HepG2 (cell line): Measurements from ENCODE around the gene ZCCHC17. TPM values are rescaled to one million over a fixed set of nuclear protein-coding genes. Genes with fewer than 3 reads are reported as not detected.

ENCODE experiments used
- ATAC-seq: fragments of 200-7000 bp; cut with Tn5 transposase; 3 replicates; pipeline ENCODE4 v1.9.1; 2020; ENCODE audit warnings: mild to moderate bottlenecking, moderate library complexity
- BruUV-seq: library from RNA; stranded (reverse); fragments of 400-500 nt; replicated peaks from 2 replicates; lab custom pipeline; 2021; lab: Mats Ljungman, UMichigan
- CTCF ChIA-PET: fragments of 300-600 bp; formaldehyde crosslinking; extraction: SDS; loops from one replicate; lab custom pipeline; 2021; ENCODE audit warnings: low total read pairs, inconsistent platforms, low intra/inter-chr PET ratio; lab: Yijun Ruan, JAX
- POLR2A ChIA-PET: fragments of 350-600 bp; sonication (Branson Sonifier 250); formaldehyde crosslinking; loops from one replicate; lab custom pipeline; 2020; ENCODE audit warnings: antibody characterized with exemption, inconsistent platforms; lab: Yijun Ruan, JAX
- DNase-seq: peaks from one replicate; pipeline ENCODE4 v3.0.0-alpha.2; 2015; ENCODE audit warnings: low spot score
- FAIRE-seq: peaks from 3 replicates; lab custom pipeline; 2011; peaks lifted over from hg19 to GRCh38; lab: Jason Lieb, UNC
- H2AFZ ChIP-seq: one replicate; pipeline ENCODE4 v1.6.1; 2011; ENCODE audit warnings: low read length, inconsistent platforms
- H3K27ac ChIP-seq: fragments of 300-600 bp; 3 replicates; pipeline ENCODE4 v1.8.0; 2011; ENCODE audit warnings: mixed run types, mild to moderate bottlenecking, mixed read lengths, low read length, inconsistent platforms; ENCODE audit not compliant: insufficient read depth; ENCODE audit errors: extremely low read length
- H3K27me3 ChIP-seq, 2 experiments: fragments of 200-600 bp in 1 of 2; 2 replicates in 1 of 2; 3 replicates in 1 of 2; pipeline versions ENCODE4 v1.6.0 to v1.8.0; 2011; ENCODE audit warnings: low read length in 2 of 2, mild to moderate bottlenecking in 2 of 2, moderate library complexity in 2 of 2, inconsistent platforms in 1 of 2; ENCODE audit not compliant: insufficient read depth in 2 of 2, control insufficient read depth in 1 of 2
- H3K36me3 ChIP-seq, 2 experiments: fragments of 200-600 bp in 1 of 2; replicated peaks in 1 of 2; 2 replicates in 1 of 2; 3 replicates in 1 of 2; pipeline versions ENCODE4 v1.5.1 to v1.8.0; 2011; ENCODE audit warnings: low read length in 2 of 2, inconsistent platforms in 1 of 2; ENCODE audit not compliant: insufficient read depth in 2 of 2, control insufficient read depth in 1 of 2
- H3K4me1 ChIP-seq: 2 replicates; pipeline ENCODE4 v1.5.1; 2012; ENCODE audit warnings: low read length, inconsistent platforms; ENCODE audit not compliant: insufficient read depth
- H3K4me2 ChIP-seq: 2 replicates; pipeline ENCODE4 v1.6.0; 2011; ENCODE audit warnings: low read depth, low read length, inconsistent platforms
- H3K4me3 ChIP-seq, 3 experiments: fragments of 200-600 bp in 1 of 3; sonication (generic), shearing (Covaris generic) in 1 of 3; replicated peaks in 1 of 3; 2 replicates each; pipeline ENCODE4 v1.5.1; 2011 to 2016; ENCODE audit warnings: low read length in 3 of 3, inconsistent platforms in 2 of 3, low read depth in 2 of 3, mild to moderate bottlenecking in 2 of 3, control low read depth in 1 of 3, mixed read lengths in 1 of 3; ENCODE audit not compliant: insufficient read depth in 1 of 3
- H3K79me2 ChIP-seq: one replicate; pipeline ENCODE4 v1.6.1; 2011; ENCODE audit warnings: low read length, inconsistent platforms; ENCODE audit not compliant: insufficient read depth
- H3K9ac ChIP-seq: 2 replicates; pipeline ENCODE4 v1.6.0; 2011; ENCODE audit warnings: mild to moderate bottlenecking, low read depth, low read length, inconsistent platforms; ENCODE audit not compliant: insufficient read depth
- H3K9me3 ChIP-seq: 2 replicates; pipeline ENCODE4 v1.5.1; 2012; ENCODE audit warnings: mild to moderate bottlenecking, low read length
- H4K20me1 ChIP-seq: 2 replicates; pipeline ENCODE4 v1.6.0; 2011; ENCODE audit warnings: inconsistent platforms, mild to moderate bottlenecking, low read length, moderate library complexity; ENCODE audit not compliant: insufficient read depth
- AGO1 ChIP-seq: fragments of 200-400 bp; formaldehyde crosslinking; IDR thresholded peaks from 2 replicates; pipeline ENCODE4 v1.6.1; 2017; ENCODE audit warnings: mild to moderate bottlenecking, low read depth, low read length, moderate library complexity; ENCODE audit not compliant: poor library complexity, severe bottlenecking
- CREBL2 ChIP-seq: sonication (generic); formaldehyde crosslinking; IDR thresholded peaks from 2 replicates; pipeline ENCODE4 v1.8.1; 2023; ENCODE audit warnings: missing genetic modification reagents, mild to moderate bottlenecking, borderline replicate concordance
- KAT8 ChIP-seq: IDR thresholded peaks from 2 replicates; pipeline ENCODE4 v1.6.1; 2016; ENCODE audit warnings: missing genetic modification reagents, missing compliant biosample characterization
- RXRB ChIP-seq: IDR thresholded peaks from 2 replicates; pipeline ENCODE4 v1.6.1; 2016; ENCODE audit warnings: borderline replicate concordance, missing genetic modification reagents, missing compliant biosample characterization
- SOX13 ChIP-seq, 3 experiments: fragments of 450-650 bp in 1 of 3; sonication (generic) in 1 of 3; formaldehyde crosslinking in 1 of 3; IDR thresholded peaks in 2 of 3; conservative IDR thresholded peaks in 1 of 3; 2 replicates each; pipeline versions ENCODE4 v1.5.0 to v1.6.1; 2016 to 2020; ENCODE audit warnings: antibody characterized with exemption in 1 of 3, mild to moderate bottlenecking in 1 of 3, missing compliant biosample characterization in 1 of 3, missing genetic modification reagents in 1 of 3, moderate library complexity in 1 of 3
- ZFP36L2 ChIP-seq: sonication (generic); formaldehyde crosslinking; IDR thresholded peaks from 2 replicates; pipeline ENCODE4 v1.4.0; 2020; ENCODE audit warnings: missing genetic modification reagents
- ZNF180 ChIP-seq: sonication (generic); formaldehyde crosslinking; IDR thresholded peaks from 2 replicates; pipeline ENCODE4 v1.4.0; 2020; ENCODE audit warnings: low read depth, missing genetic modification reagents, borderline replicate concordance
- ZNF234 ChIP-seq: sonication (generic); formaldehyde crosslinking; conservative IDR thresholded peaks from 2 replicates; pipeline ENCODE4 v1.5.1; 2020; ENCODE audit warnings: mild to moderate bottlenecking, missing genetic modification reagents
- ZNF607 ChIP-seq: sonication (generic); formaldehyde crosslinking; IDR thresholded peaks from 2 replicates; pipeline ENCODE4 v1.5.1; 2020; ENCODE audit warnings: missing genetic modification reagents, mild to moderate bottlenecking, borderline replicate concordance
- WGBS: methylation state at CpG from one replicate; pipeline ENCODE4 v1.1.6; 2017; ENCODE audit warnings: low lambda C conversion rate; 5-methylcytosine and 5-hydroxymethylcytosine counted together
- in situ Hi-C: cut with HindIII; loops from 2 replicates; pipeline ENCODE4 v1.10.0; 2017; ENCODE audit warnings: low pct_unique_long_range_greater_than_20kb; ENCODE audit not compliant: extremely low pct_ligation_motif_present
- intact Hi-C: fragments of 100-400 bp; cut with micrococcal nuclease; formaldehyde crosslinking; loops from one replicate; pipeline ENCODE4 v1.10.0; 2022; ENCODE audit not compliant: unreplicated experiment
- polyA plus RNA-seq, 8 experiments: library from polyadenylated mRNA; depleted of rRNA in 3 of 8; stranded (reverse) in 7 of 8; unstranded in 1 of 8; fragments of >200 nt; fragmentation: Illumina TruSeq in 4 of 8; extraction: Trizol in 4 of 8; gene quantifications; 2 replicates each; pipeline versions ENCODE4 v1.2.1 to v1.2.3, GENCODE V29; 2011 to 2016; ENCODE audit warnings: low read depth in 4 of 8, missing spikeins in 1 of 8, mixed read lengths in 1 of 8; ENCODE audit not compliant: insufficient read depth in 1 of 8
- total RNA-seq, 5 experiments: library from RNA; depleted of rRNA; stranded (reverse); fragments of >200 nt; fragmentation: Illumina TruSeq; extraction: Trizol; gene quantifications; 2 replicates each; pipeline ENCODE4 v1.2.3, GENCODE V29; 2016; ENCODE audit warnings: low read depth in 1 of 5
- TF ChIP-seq, protein P1 (sequence below): sonication (generic); formaldehyde crosslinking; IDR thresholded peaks from 2 replicates; pipeline ENCODE4 v1.4.0; 2020; ENCODE audit warnings: mild to moderate bottlenecking, missing genetic modification reagents

ZCCHC17 gene
- total and polyA plus RNA-seq, 2 of the 13 experiments (the other 11 are each of a cell fraction or from before 2014, with no cell fraction given), result 20.5 to 53.0 TPM

DNA sequence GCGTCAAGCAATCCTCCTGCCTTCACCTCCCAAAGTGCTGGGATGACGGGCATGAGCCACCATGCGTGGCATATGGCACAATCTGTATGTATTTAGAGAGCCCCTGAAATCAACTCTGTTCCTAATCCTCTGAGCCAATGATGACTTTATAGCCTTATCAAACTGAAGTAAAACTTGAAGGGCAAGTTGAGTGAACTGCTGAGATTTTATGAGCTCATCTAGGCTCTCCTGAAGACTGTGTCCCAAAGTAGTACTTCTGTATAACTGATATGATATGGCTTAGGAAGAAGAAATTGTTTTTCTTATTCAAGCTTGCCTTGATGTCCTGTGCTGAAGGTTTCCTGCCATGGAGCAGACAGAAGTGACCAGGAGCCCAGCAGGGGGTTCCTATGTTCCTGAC is 33.4 kb upstream of the ZCCHC17 start:
- no peak overlapping the region for H3K4me2 ChIP-seq
- DNase-seq, result no peak
- ATAC-seq, result no peak
- intact Hi-C loops (no loop called here), in situ Hi-C loops (no loop called here)
- ChIA-PET CTCF (no interaction called here), POLR2A (no interaction called here)
- H2AFZ ChIP-seq, result no peak overlapping the region
- no peaks in the 10 kb centered on the region for H3K9me3 ChIP-seq
- H3K9ac ChIP-seq, result no peak overlapping the region
- H3K4me1 ChIP-seq, result no peaks in the 10 kb centered on the region
- no peaks in the 10 kb centered on the region for H3K79me2 ChIP-seq
- no peak for FAIRE-seq
- H3K36me3 ChIP-seq, result peaks cover 28 to 76% of the 10 kb centered on the region in 2 experiments
- BruUV-seq, result no TSS peak
- H4K20me1 ChIP-seq, result no peaks in the 10 kb centered on the region
- WGBS, result 95% methylated on average over 3 of the region's 3 CpGs
- H3K27me3 ChIP-seq, result no peaks in the 10 kb centered on the region
- no peak overlapping the region for H3K4me3 ChIP-seq
- no peak for TF ChIP-seq KAT8 (CRISPR knock-in tag)
- TF ChIP-seq RXRB, result no peak
- no peak for TF ChIP-seq AGO1
- TF ChIP-seq SOX13 (IDR thresholded peaks at IDR 0.05), result no peak
- TF ChIP-seq SOX13 (CRISPR knock-in tag; conservative IDR thresholded peaks at IDR 0.05 in 1 of 2, IDR thresholded peaks at IDR 0.05 in 1 of 2), result no peak
- TF ChIP-seq, protein P1, sequence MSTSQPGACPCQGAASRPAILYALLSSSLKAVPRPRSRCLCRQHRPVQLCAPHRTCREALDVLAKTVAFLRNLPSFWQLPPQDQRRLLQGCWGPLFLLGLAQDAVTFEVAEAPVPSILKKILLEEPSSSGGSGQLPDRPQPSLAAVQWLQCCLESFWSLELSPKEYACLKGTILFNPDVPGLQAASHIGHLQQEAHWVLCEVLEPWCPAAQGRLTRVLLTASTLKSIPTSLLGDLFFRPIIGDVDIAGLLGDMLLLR (CRISPR knock-in tag), result no peak
- no peak for TF ChIP-seq CREBL2 (CRISPR knock-in tag)
- no peak for TF ChIP-seq ZNF607 (CRISPR knock-in tag)
- TF ChIP-seq ZNF234, result no peak
- TF ChIP-seq ZNF180 (CRISPR knock-in tag), result no peak
- TF ChIP-seq ZFP36L2 (CRISPR knock-in tag), result no peak
- H3K27ac ChIP-seq, result no peak overlapping the region
